ENCODE data around the gene PRRX2.

Gene PRRX2

DNA sequence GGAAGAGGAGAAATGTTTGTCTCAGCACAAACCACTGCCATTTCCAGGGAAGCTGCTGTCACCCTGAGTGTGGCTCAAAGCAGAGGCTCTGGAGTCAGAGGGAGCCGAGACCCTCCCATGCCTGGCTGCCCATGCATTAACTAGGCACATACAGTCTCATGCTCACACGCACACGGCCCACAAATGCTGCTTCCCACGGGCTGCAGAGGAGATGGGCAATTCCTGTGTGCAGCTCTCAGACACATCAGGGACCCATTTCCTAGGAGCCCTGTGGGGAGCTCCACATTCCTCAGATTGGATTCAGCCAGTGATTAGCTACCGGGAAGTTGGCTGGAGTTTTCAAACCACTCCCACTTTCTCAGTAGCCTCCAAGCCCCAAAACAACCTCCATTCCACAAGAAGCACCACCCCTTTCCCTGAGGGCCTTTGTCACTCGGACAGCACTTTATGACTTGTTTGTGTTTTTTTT is 96.5 kb downstream of the PRRX2 start:
- DNase-seq = peak; percentile 87

DNA sequence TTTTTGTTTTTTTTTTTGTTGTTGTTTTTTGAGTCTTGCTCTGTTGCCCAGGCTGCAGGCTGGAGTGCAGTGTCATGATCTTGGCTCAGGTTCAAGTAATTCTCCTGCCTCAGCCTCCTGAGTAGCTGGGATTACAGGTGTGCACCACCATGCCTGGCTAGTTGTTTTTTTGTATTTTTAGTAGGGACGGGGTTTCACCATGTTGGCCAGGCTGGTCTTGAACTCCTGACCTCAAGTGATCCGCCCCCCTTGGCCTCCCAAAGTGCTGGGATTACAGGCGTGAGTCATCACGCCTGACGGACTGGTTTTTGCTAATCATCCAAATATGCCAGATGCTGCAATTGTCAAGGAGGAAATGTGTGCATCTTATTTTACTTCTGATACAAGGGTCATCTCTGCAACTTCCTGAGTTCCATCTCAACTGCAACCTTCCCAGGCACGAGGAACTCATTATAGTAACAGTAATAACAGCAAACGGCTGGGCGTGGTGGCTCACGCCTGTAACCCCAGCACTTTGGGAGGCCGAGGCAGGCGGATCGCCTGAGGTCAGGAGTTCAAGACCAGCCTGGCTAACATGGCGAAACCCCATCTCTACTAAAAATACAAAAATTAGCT is 97.0 kb downstream of the PRRX2 start:
- DNase-seq = peak; percentile 96

DNA sequence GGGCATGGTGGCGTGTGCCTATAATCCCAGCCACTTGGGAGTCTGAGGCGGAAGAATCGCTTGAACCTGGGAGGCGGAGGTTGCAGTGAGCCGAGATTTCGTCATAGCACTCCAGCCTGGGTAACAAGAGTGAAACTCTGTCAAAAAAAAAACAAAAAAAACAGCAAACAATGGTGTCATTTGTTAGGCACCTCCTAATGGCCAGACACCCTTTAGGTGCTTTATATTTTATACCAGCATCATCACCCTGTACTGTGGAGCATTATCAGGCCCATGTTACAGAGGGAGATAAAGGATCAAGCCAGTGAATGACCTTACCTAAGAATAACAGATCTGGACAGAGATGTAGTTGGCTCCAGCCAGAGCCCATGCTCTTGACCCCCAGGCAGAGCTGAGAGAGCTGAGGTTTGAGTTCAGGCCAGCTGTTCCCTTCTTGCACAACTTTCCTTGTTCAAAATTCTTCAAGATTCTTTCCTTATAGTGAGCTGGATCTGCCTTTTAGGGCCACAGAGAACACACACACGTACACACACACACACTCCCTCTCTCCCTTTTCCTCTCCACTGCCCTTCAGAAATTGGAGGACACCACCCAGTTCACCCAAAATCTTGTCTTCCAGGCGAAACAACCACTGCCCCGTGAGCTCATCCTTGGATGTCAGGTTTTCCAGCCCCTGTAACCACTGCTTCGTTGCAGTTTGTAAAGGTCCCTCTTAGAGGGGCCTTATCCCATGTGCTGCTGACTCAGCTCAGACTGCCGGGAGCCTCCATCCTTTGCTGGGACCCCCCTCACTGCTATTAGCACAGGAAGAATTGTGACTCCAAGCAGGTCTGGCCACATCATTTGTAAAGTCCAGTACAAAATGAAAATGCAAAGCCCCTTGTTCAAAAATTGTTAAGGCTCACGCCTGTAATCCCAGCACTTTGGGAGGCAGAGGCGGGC is 97.8 kb downstream of the PRRX2 start:
- DNase-seq = peak; percentile 67

DNA sequence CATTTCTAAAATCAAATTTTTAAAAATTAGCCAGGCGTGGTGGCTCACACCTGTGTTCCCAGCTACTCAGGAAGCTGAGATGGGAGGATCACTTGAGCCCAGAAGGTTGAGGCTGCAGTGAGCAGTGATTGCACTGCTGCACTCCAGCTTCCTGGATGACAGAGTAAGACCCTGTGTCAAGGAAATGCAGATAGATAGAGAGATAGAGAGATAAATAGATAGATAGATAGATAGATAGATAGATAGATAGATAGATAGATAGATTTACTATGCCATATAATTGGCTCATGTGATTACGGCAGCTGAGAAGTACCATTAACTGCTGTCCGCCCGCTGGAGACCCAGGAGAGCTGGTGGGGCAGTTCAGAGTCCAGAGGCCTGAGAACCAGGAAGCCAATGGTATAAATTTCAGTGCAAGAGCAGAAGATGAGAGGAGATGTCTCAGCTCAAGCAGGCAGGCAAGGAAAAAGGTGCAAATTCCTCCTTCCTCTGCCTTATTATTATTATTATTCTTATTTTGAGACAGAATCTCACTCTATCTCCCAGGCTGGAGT is 100.4 kb downstream of the PRRX2 start:
- DNase-seq = no peak

DNA sequence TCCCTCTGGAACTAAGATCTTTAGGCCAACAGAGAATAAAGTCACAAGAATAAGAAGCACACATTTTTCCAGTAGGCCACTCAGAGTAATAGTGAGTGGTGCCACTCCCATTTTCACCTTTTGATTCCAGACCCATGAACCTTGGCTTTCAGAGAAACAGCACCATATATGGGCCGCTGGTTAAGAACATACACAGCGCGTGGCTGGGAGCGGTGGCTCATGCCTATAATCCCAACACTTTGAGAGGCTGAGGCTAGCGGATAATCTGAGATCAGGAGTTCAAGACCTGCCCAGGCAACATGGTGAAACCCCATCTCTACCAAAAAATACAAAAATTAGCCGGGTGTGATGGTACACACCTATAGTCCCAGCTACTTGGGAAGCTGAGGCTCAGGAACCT is 103.0 kb downstream of the PRRX2 start:
- DNase-seq = no peak

DNA sequence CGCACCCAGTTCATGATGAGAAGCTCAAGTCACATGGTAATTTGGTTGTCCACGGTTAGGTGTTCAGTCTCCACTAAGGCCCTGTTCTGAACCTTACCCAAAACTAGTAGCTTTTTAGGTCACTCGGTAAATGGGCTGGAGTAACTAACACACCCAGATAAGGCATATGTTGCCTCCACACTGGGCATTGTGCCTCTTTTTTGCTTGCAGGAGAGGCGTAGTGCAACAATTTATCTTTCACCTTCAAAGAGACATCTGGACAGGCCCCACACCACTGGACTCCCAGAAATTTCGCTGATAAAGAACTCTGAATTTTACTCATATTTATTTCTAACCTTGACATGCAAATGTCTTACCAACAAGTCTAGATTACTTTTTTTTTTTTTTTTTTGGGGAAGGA is 104.2 kb downstream of the PRRX2 start:
- no peak for DNase-seq

DNA sequence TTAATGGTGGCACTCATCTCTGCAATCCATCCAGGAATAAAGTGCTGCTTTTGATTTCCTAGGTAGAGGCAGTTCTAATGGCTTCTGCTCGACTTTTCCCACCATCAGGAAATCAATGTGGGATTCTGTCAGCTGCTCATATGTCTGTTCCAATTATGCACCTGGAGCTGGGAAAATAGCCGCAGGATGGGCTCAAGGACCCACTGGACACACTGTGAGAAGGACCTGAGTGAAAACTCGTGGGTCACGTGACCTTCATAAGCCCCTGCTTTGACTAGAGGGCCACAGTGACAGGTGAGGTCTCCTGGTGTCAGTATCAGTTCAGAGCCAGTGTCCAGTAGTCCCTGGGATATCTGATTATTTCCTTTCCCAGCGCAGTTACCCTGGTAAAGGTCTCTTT is 105.3 kb downstream of the PRRX2 start:
- no peak for DNase-seq

Data from fibroblast of skin of right quadriceps (primary cell).